Ramos (cell line): ENCODE data around the gene SELENOO.
"Not testable (repeated sequence)": the region's sequence is repeated elsewhere in the genome, so short reads cannot be mapped to it uniquely, and the experiment has no call there.

Source experiments
- in situ Hi-C: fragments of 300-500 bp; cut with MboI; formaldehyde crosslinking; loops from one replicate; pipeline ENCODE4 v1.14.3; 2022; ENCODE audit warnings: low sequenced_read_pairs; ENCODE audit not compliant: unreplicated experiment

The SELENOO gene, protein sequence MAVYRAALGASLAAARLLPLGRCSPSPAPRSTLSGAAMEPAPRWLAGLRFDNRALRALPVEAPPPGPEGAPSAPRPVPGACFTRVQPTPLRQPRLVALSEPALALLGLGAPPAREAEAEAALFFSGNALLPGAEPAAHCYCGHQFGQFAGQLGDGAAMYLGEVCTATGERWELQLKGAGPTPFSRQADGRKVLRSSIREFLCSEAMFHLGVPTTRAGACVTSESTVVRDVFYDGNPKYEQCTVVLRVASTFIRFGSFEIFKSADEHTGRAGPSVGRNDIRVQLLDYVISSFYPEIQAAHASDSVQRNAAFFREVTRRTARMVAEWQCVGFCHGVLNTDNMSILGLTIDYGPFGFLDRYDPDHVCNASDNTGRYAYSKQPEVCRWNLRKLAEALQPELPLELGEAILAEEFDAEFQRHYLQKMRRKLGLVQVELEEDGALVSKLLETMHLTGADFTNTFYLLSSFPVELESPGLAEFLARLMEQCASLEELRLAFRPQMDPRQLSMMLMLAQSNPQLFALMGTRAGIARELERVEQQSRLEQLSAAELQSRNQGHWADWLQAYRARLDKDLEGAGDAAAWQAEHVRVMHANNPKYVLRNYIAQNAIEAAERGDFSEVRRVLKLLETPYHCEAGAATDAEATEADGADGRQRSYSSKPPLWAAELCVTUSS

DNA sequence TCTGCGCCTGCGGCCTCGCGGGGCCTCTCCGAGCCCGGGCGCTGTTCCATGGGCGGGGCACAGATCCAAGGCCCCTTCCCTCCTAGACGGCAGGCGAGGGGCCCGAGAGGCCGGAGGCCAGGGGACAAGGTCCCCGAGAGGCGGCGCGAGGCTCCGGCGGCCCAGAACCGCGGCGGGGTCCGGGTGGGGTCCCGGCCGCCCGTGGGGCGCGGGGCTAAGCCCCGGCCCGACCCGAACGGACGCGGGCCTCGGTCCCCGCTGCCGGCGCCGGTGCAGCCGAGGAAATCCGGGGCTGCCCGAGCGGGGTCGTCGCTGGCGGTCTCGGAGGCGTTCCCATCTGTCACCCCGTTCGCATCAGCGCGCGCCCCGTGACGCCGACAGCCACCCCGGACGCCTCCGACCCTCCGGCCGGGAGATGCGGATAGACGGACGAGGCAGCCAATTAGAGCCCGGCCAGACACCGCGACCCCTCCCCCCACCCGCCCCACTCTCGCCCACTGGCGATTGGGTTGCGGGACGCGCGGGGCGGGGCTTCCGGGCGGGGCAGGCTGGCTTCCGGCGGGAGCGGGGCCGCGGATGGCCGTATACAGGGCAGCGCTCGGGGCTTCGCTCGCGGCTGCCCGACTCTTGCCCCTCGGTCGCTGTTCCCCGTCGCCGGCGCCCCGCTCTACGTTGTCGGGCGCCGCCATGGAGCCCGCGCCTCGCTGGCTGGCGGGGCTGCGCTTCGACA is at the start of gene SELENOO:
Gene SELENOO (plus strand): TSS at position 551 of the 730 bp plus-strand sequence. CDS start 26 bp downstream, at position 577.
- in situ Hi-C loops, result no loop called here

DNA sequence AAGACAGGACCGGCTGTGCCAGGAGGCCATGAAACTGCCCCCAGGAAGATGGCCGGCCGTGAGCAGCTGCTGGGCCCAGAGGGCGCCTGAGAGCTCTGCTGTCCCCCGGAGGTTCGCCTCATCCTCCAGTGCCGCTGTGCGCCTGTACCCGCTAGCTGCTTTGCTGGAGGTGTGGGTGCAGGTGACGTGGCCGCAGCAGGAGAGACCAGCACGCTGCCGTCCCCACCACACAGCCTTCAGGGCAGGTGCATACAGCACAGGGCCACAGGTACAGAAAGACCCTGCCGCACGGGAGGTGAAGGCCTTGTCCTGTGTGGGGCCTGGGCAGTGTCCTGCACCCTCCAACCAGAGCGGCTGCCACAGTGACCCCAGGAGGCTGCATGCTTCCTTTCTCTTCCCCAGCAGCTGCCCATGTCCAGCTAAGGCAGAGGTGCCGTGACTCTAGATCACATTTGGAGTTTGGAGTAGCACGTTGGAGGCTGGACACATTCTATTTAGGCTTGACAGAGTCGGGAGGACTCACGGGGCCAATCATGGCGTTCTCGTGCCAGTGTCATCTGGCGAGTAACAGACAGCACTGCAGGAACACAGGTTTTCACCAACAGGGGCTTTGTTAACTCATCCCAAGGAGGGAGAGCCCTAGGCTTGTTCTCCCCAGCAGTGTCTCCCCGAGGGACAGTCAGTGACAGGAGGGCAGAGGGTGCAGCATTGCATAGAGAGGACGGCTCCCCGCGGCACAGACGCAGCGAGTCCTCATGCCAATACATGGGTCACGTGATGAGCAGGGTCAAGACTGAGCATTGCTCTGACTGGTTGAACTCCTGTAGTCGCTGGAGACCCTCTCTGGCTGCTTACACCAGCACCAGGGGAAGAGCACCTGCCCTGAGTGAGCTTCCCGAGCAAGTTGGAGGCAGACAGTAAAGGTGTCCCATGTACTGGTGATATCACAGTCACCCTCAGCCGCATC is 49.0 kb upstream of the SELENOO start:
- in situ Hi-C loops, result no loop called here

DNA sequence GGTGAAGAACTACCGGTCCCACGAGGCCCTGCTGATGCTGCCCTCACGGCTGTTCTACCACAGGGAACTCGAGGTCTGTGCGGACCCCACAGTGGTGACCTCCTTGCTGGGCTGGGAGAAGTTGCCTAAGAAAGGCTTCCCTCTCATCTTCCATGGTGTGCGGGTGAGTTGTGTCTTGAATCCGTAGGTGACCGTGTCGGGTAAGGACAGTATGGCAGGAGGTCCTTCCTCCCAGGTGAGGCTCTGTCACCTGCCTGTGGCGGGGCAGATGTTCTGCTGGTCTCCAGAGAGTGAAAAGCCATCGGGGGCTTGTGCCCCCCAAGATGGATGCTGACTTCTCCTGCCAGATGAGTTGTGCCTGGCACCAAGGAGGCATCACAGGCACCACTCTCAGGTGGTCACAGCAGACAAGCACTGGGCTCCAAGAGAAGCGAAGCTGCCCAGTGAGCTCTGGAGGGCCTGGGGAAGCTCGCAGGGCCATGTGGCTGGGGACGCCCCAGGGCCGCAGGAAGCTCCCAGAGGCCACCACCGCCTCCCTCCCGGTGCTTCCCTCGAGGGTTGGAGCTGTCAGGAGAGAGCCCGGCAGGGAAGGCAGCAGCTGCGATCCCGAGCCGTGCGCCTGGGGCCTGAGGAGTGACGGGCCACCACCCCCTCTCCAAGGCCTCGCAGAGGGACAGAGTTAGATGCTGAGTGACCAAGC is 47.6 kb upstream of the SELENOO start:
- in situ Hi-C loops, result no loop called here

DNA sequence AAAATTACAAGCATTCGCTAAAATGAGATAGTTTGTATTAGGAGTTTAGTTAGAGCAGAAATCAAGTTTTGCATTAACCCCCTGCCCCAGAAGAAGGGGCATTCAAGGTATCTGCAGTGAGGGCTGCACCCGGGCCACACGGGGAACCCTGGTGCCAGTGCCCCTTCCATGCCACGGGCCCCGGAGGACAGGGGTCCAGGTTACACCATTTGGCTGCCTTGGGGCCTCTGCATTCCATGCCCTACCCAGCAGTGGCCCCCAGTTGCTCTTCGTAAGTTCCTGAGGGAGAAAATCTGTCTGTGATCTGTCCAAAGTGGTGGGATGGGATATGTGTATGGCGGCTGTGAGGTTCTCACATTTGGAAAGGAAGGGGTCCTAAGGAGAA is 47.1 kb upstream of the SELENOO start:
- in situ Hi-C loops, result no loop called here

DNA sequence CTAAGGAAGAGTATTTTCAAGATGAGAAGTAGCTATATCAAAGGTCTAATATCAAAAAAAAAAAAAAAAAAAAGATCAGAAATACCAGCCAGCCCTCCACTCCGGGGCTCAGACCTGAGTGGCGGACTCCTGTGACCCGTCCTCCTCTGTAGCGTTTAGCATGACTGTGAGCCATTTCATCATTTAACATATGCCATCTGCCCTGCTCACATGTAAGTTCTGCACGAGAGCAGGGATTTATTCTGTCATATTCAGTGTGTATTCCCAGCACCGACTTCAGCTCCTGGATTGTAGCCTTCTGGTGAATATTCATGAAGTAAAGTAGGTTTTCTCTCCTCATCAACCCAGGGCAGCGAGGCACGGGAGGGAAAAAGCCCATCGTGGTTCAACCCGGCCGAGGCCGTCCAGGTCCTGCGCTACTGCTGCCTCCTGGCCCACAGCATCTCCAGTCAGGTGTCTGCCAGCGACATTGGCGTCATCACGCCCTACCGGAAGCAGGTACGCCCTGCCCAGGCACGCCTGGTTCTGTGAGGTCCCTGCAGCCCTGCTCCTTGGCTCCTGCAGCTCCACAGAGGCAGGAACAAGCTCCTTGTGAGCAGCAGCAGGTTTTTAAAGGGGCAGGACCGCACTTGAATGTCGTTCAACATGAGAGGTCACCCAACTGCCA is 43.0 kb upstream of the SELENOO start:
- in situ Hi-C loops, result no loop called here

DNA sequence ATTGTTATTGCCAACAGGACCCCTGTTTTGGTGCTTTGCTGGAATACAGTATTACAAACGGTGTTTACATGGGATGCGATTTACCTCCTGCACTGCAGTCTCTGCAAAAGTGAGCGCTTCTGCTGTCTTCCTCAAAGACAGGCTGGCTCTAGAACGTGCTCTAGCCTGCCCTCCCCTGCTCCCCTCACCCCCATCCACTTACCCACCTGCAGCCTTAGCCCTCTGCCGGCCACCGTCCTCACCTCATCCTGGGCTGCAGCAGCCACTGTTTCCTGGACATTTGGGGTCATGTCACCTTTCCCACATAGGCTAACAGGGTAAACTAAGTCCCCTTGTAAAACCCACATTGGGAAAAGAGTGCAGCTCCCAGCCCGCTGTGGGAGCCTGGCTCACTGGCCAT is 39.9 kb upstream of the SELENOO start:
- in situ Hi-C loops, result no loop called here

DNA sequence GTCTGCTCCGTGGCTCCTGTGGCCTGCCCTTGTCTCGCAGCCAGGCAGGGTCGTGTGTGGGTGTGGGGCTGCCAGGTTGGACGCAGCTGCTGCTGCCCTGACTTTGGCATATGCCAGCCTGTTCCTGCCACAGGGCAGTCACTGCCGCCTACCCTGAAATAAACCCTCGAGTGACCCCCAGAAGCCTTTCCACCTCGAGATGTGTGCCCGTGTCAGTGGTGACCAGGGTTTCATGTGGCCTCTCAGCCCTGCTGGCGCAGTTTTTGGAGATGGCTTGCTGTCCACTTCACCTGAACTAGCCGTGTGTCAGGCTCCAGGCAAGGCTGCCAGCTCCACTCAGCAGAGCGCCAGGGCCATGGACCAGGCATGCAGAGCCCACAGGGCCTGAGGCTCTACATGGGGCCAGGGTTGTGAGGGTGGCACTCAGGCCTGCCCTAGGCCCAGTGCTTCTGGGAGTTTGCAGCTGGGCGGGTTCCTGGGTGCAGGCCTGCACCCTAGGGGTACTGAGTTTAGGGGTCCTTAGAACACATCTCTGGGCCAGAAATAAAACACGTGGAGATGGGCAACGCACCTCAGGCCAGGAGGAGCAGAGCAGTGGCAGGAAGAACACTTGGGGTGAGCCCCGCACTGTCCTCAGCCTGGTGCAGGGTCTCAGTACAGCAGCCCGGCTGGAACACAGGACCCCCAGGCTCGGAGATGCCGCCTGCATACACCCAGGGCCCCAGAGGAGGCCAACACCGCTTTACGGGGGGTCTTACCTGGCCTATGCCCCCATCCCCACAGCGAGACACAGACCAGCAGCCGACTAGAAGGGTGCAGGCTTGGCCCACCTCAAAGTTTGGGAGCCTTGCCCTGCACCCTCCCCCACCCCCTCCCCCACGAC is 39.1 kb upstream of the SELENOO start:
- in situ Hi-C loops, result no loop called here

DNA sequence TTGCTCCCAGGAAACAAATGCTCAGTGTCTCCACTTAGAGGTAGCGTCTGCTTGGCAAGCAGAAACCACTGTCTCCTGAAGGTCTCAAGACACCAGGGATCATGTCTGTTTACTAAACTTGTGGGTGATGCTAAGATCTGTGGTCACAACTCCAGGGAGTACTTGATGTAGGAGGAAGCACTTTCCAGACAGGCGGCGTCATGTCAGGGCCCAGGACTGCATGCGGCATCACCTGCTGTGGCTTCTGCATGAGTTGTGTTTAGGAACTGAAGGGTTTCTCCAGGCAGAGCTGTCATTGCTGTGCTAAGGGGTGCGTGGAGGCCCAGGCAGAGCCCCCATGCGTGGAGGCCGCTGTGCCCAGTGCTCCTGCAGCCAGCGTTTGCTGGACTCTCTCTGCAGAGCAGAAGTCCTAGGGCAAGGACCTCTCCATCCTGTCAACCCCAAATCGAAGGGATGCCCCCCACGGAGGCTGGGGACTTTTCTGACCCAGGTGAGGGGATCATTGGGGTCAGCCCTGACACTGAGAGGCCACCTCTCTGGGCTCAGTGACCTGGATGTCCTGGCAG is 38.3 kb upstream of the SELENOO start:
- in situ Hi-C loops, result no loop called here

DNA sequence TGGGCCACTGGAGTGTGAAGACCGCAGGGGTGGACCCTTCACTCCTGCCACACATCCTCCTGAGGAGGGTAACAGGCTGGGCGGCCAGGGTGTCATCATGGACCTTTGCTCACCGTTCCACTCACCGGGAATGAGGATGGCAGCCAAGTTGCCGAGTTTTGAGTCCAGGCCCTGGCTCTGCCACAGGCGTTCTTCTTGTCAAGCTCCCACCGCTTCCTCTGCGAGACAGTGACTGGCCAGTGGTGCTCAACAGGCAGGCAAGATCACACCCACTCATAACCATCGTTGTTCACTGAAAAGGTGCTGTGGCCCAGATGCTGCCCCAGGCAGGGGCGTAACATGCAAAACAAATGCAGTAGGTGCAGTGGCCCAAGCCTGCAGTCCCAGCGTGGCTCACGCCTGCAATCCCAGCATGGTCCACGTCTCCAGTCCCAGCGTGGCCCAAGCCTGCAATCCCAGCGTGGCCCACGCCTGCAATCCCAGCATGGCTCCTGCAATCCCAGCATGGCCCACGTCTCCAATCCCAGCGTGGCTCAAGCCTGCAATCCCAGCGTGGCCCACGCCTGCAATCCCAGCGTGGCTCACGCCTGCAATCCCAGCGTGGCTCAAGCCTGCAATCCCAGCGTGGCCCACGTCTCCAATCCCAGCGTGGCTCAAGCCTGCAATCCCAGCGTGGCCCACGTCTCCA is 35.2 kb upstream of the SELENOO start:
- in situ Hi-C loops, result no loop called here

DNA sequence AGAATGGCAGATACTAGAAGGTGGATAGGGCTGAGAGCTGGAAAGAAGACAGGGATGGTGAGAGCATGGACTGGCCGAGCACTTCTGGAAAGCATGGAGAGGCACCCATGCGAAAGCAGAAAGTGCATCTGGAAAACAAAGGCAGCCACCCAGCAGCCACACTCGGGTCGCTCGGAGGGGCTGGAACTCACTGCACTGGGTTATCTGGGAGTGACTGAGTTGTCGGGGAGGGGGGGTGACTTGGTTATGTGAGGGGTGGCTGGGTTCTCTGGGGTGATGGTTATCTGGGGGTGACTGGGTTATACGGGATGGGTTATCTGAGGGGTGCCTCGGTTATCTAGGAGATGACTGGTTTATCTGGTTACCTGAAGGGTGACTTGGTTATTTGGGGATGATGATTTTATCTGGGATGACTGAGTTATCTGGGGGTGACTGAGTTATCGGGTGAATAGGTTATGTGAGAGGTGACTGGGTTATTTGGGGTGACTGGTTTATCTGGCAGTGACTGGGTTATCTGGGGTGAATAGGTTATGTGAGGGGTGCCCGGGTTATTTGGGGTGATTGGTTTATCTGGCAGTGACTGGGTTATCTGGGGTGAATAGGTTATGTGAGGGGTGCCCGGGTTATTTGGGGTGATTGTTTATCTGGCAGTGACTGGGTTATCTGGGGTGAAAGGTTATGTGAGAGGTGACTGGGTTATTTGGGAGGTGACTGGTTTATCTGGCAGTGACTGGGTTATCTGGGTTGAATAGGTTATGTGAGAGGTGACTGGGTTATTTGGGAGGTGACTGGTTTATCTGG is 32.9 kb upstream of the SELENOO start:
- in situ Hi-C loops, result no loop called here

DNA sequence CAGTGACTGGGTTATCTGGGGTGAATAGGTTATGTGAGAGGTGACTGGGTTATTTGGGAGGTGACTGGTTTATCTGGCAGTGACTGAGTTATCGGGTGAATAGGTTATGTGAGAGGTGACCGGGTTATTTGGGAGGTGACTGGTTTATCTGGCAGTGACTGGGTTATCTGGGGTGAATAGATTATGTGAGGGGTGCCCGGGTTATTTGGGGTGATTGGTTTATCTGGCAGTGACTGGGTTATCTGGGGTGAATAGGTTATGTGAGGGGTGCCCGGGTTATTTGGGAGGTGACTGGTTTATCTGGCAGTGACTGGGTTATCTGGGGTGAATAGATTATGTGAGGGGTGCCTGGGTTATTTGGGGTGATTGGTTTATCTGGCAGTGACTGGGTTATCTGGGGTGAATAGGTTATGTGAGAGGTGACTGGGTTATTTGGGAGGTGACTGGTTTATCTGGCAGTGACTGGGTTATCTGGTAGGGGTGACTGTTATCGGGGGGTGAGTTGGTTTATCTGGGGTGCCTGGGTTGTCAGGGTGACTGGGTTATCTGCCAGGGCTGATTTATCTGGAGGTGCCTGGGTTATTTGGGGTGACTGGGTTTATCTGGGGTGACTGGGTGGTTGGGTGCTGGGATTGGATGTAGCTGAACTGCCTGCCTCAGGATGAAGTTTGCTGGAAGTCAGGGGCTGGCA is 32.2 kb upstream of the SELENOO start:
- in situ Hi-C loops, result not testable (repeated sequence)

DNA sequence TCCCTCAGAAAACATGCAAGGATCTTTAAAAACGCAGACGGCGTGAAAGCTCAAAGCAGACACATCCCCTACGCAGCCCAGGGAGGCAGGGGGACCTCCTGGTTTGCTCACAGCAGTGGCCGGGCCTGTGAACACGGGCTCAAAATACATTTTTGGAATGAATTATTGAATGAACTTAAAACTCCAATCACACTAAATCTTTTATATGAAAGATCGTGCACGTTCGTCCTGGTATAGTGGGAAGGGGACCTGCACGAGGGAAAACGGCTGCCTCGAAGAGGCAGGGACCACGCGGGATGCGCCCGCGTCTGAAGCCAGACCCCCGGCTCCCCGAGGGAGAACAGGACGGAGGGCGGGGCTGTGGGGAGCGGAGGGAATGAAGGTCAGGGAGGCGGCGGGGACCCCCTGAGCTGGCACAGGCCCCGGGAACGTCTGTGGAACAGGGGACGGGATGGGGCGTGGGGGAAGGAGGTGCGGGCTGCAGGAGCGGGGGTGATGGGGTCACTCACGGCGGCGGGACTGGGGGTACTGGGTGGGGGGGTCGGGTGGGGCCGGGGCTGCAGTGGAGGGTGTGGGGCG is 31.5 kb upstream of the SELENOO start:
- in situ Hi-C loops, result no loop called here

DNA sequence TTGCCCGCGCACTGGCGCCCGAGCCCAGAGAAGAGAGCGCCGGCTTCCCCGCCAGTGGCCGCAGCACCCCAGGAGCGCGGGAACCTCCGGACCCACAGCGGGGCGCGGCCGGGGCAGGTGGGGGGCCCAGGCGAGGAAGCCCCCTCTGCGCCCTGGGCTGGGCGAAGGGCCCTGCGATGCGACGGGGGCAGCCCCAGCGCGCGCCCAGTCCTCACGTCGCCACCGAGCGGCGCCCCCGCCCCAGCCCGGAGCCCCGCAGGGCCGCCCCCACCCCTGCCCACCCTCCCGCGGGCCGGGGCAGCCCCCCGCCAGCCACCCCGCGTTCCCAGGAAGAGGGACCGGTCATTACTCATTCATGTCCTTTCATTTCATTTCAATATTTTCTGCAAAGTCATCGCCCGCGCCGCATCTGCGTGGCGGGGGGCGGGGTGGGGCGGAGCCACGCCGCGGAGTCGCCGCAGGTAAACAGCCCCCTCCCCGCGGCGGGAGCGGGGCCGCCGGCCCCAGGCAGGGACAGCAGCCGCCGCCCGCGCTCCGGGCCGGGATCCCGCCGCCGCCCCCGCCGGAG is 31.0 kb upstream of the SELENOO start:
- in situ Hi-C loops, result no loop called here

DNA sequence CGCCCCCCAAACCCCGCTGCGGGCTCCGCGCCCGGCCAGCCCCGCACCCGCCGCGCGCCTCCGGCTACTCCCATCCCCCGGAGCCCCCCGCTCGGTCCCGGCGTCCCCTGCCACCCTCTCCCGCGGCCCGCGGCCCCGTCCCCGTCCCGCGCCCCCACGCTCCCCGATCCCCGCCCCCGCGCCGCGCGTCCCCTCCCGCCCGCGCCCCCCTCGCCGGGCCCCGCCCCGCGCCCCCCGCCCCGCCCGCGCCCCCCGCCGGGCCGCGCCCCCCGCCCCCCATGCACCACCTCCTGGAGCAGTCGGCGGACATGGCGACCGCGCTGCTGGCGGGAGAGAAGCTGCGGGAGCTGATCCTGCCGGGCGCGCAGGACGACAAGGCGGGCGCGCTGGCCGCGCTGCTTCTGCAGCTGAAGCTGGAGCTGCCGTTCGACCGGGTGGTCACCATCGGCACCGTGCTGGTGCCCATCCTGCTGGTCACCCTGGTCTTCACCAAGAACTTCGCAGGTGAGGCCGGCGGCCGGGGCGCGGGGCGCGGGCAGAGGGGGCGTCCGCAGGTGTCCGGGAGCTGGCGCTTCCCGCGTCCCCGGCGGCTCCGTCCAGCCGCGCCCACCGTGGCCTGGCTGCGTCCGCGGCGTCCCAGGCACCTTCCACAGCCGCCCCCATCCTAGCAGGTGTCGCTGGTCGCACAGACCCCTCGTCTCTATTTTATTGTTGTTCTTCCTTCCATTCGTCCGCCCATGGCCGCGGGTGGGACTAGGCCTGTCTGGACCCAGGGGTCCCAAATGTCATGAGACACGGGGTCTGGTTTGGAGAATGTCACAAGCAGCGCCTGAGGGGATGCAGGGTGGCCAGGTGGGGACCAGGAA is 30.1 kb upstream of the SELENOO start, which contains the start of gene PANX2:
Gene PANX2 (plus strand): TSS at position 279 of the 866 bp plus-strand sequence. CDS start 0 bp downstream, at position 279.
- in situ Hi-C loops, result no loop called here
